Stomach smooth muscle (tissue), 2 donors: Measurements from ENCODE around the gene PAQR9.
A peak's percentile ranks its signal among the peaks of the same experiment; 100 is the strongest.

Experiments used
- H3K27ac ChIP-seq: one replicate; pipeline ENCODE4 v1.7.0; 2013; ENCODE audit warnings: mild to moderate bottlenecking, low read length, inconsistent platforms
- H3K27me3 ChIP-seq, 2 donors: one replicate each; pipeline ENCODE4 v1.7.0; 2013; ENCODE audit warnings: low read length in 2 of 2; ENCODE audit not compliant: insufficient read depth in 2 of 2, control insufficient read depth in 1 of 2
- H3K36me3 ChIP-seq, 2 donors: one replicate each; pipeline ENCODE4 v1.7.0; 2013; ENCODE audit warnings: low read length in 2 of 2; ENCODE audit not compliant: control insufficient read depth in 2 of 2, insufficient read depth in 2 of 2
- H3K4me1 ChIP-seq: one replicate; pipeline ENCODE4 v1.7.0; 2013; ENCODE audit warnings: low read length; ENCODE audit not compliant: control insufficient read depth, insufficient read depth
- H3K4me3 ChIP-seq, 2 donors: one replicate each; pipeline ENCODE4 v1.7.0; 2013; ENCODE audit warnings: low read length in 2 of 2
- H3K9ac ChIP-seq, 2 donors: one replicate each; pipeline ENCODE4 v1.7.0; 2013; ENCODE audit warnings: low read length in 2 of 2, mild to moderate bottlenecking in 1 of 2
- H3K9me3 ChIP-seq, 2 donors: one replicate each; pipeline ENCODE4 v1.7.0; 2013; ENCODE audit warnings: low read length in 2 of 2; ENCODE audit not compliant: control insufficient read depth in 2 of 2
- donor health status: healthy.
- donor health status: Pancreatic carcinoma.

Gene PAQR9

DNA sequence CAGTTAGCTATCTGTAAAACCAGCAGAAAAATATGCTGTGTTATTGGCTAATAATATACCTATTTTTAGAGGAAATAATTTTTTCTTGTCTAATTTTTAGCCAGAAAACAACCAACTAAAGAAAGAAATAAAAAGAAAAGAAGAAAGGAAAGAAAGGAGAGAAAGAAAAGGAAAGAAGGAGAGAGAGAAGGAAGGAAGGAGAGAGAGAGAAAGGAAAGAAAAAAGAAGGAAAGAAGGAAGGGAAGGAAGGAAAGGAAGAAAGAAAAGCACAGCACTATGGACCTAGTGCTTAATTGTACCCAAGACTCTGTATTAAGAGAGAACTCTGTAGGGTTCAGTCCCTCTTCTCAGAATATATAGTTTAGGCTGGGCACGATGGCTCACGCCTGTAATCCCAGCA, 3.3 kb upstream of the PAQR9 start:
- no peaks in the 10 kb centered on the region for H3K9me3 ChIP-seq
- no peak overlapping the region for H3K4me3 ChIP-seq
- H3K27me3 ChIP-seq = peaks cover 15 to 21% of the 10 kb centered on the region in 2 donors
- H3K4me1 ChIP-seq = peaks cover 9% of the 10 kb centered on the region
- no peak overlapping the region for H3K9ac ChIP-seq
- H3K36me3 ChIP-seq = no peaks in the 10 kb centered on the region
- no peak overlapping the region for H3K27ac ChIP-seq

DNA sequence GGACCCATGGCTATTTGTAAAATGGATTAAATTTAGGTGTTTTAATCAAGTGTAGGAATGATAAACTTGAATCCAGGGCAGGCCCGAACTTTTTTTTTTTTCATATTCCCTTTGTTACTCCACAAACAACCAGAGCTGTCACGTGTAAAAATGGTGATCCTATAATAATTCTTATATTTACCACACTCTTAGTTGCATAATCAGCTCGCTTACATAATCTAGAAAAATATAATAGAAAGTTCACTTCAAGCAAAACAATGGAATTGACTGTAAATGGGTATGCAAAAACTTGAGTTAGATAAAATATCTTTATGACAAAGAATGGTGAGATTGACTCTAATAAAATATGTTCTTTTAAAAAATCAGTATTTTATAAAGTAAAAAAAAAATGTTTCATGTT, 2.1 kb upstream of the PAQR9 start:
- H3K9ac ChIP-seq = no peak overlapping the region
- no peak overlapping the region for H3K27ac ChIP-seq
- H3K9me3 ChIP-seq = no peaks in the 10 kb centered on the region
- H3K4me3 ChIP-seq = no peak overlapping the region
- peaks cover 18 to 22% of the 10 kb centered on the region in 2 donors for H3K27me3 ChIP-seq
- H3K36me3 ChIP-seq = no peaks in the 10 kb centered on the region
- peaks cover 9% of the 10 kb centered on the region for H3K4me1 ChIP-seq

DNA sequence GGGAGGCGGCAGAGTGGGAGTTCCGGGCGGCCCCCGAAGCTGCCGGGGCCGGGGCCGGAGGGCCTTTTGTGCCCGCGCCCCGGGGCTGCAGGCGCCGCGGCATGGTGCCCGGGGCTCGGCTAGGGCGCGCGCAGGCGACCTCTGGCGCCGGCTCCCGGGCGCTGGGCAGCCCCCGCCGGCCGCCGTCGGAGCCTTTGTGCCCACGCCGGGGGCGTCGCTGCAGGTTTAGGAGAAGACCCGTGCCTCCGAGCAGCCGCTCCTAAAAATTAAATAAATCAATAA, 299 bp downstream of the PAQR9 start:
- Histone ChIP-seq H3K4me3 (peak overlapping the region in 1 of 2 donors; percentile 66), H3K27me3 (peaks cover 24 to 25% of the 10 kb centered on the region in 2 donors), H3K9ac (no peak overlapping the region), H3K36me3 (no peaks in the 10 kb centered on the region), H3K27ac (no peak overlapping the region), H3K9me3 (no peaks in the 10 kb centered on the region), H3K4me1 (peaks cover 9% of the 10 kb centered on the region)

DNA sequence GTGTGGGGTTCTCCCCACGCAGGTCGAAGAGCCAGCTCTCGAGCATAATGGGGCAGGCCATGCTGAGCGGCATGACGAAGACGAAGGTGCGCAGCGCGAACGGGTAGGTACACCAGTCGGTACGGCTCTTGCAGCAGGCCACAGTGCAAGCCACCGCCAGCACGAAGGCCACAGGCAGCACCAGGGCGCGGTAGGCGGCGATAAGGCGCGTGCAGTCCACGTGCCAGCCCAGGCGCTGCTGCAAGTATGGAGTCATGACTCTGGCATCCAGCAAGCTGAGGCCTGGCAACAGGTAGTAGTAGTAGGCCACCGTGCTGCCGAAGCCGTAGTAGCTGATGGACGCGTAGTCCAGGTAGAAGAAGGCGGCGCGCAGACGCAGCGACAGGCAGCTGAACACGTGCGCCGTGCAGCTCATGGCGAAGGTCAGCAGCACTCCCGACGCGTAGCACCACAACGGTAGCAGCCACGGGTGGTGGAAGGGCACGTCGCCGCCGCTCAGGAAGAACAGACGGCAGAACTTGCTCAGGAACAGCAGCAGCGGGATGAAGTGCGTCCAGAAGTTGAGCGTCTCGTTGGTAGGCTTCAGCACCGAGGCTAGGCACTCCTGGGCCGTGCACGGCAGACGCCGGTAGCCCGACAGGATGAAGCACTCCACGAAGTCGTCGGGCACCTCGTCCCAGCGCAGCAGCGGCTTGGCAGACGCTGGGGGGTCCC, 797 bp downstream of the PAQR9 start:
- Histone ChIP-seq H3K9me3 (no peaks in the 10 kb centered on the region), H3K27me3 (peaks cover 24 to 29% of the 10 kb centered on the region in 2 donors), H3K9ac (no peak overlapping the region), H3K36me3 (no peaks in the 10 kb centered on the region), H3K27ac (no peak overlapping the region), H3K4me1 (peaks cover 9% of the 10 kb centered on the region), H3K4me3 (peak overlapping the region in 1 of 2 donors; percentile 66)

DNA sequence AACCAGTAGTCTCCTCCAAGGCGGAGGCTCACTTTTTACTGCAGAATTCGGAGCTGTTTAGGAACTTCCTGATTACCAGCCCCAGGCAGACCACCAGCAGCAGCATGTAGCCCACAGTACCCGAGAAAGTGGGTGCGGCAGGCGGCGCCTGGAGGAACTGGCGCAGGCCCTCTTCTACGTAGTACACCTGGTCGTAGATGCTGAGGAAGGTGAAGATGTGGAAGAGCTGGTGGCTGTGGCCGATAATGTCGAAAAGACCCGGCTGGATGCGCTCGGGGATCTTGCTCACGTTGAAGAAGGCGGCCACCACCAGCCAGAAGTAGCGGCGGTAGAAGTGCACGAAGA, 1.3 kb downstream of the PAQR9 start:
- Histone ChIP-seq H3K4me1 (peaks cover 9% of the 10 kb centered on the region), H3K9ac (no peak overlapping the region), H3K36me3 (no peaks in the 10 kb centered on the region), H3K4me3 (no peak overlapping the region), H3K27ac (no peak overlapping the region), H3K9me3 (no peaks in the 10 kb centered on the region), H3K27me3 (peaks cover 24 to 30% of the 10 kb centered on the region in 2 donors)

DNA sequence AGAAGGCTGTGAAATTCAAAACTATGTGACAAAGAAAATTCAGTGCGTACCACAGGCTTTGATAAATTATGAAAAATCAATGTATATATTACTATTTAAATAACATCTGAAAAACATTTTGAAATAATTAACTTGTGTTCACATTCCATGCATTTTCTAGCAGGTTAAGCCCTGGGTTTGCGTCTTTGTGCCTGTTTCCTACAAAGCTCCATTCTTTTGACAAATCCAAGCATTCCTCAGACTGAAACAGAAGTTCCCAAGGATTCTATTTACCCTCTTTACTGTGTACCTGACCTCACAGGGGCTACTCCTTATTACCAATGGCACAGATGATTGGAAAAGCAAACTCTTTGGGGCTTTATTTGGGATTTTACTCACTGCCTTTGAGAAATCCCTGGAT, 1.9 kb downstream of the PAQR9 start:
- Histone ChIP-seq H3K9me3 (no peaks in the 10 kb centered on the region), H3K4me1 (peaks cover 9% of the 10 kb centered on the region), H3K27me3 (peaks cover 24 to 32% of the 10 kb centered on the region in 2 donors), H3K36me3 (no peaks in the 10 kb centered on the region), H3K27ac (no peak overlapping the region), H3K4me3 (no peak overlapping the region), H3K9ac (no peak overlapping the region)

DNA sequence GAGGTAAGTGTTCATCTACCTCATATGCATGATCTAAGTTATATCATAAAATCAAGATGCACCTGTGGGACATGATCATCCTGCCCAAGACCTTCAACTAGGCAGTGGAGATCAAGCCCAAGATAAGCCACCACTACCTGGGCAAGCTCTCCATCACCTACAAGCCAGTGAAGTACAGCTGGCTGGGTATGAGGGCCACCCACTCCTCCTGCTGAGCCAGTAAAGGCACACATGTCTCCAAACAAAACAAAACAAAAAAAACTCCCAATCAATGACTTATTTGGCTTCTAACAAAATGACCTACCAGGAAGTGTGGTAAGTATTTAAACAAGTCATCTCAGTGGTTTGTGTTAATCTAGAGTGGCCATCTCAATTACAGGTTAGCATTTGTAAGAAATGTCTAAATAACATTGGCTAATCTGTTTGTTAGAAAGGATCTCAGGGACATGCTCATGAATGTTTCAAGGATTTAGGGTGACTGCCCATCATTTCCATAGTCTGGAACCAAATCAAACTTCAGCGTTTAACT, 3.1 kb downstream of the PAQR9 start:
- H3K27me3 ChIP-seq = peaks cover 24 to 32% of the 10 kb centered on the region in 2 donors
- H3K4me3 ChIP-seq = no peak overlapping the region
- H3K27ac ChIP-seq = no peak overlapping the region

DNA sequence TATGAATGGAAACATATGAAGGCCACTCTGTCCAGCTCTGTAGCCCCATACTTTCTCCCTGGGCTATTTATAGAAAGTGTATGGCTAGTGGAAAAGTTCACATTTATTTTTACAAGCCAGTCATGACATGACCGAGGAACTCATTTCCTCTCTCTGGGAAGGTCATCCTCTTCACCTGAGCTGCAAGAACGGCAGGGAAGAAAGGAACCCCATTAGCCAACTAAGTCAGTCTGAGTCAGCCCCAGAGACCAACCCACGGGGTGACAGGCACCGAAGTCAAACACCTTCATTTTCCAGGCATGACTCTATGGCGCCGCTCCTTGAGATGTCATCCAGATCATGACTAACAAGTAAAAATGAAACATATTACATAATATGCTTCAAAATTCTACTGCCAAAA, 4.8 kb downstream of the PAQR9 start:
- peaks cover 21 to 25% of the 10 kb centered on the region in 2 donors for H3K27me3 ChIP-seq
- H3K27ac ChIP-seq = no peak overlapping the region
- no peaks in the 10 kb centered on the region for H3K9me3 ChIP-seq
- no peak overlapping the region for H3K9ac ChIP-seq
- H3K36me3 ChIP-seq = no peaks in the 10 kb centered on the region
- H3K4me1 ChIP-seq = peaks cover 5% of the 10 kb centered on the region
- no peak overlapping the region for H3K4me3 ChIP-seq

More for the DNA sequence above, 3.1 kb downstream of the PAQR9 start:
- Histone ChIP-seq H3K36me3 (no peaks in the 10 kb centered on the region), H3K4me1 (peaks cover 9% of the 10 kb centered on the region), H3K9ac (no peak overlapping the region), H3K9me3 (no peaks in the 10 kb centered on the region)

DNA sequence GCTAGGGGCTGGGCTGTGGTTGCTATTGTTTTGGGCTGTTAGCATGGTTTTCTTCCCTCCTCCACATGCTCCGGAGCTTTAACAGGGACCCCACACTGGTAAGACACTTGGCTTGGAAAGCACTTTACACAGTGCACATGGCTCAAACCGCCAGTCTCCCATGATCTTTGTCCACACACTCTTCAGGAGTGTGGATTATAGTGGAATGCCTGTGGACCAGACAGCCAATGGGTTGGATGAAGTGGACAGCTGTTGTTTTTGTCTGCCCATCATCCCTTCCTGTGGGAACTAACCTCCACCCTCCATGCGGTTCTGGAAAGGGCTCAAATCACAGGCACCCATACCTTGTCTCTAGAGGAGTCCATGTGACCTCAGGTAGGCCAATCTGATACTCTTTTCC, 10.0 kb downstream of the PAQR9 start:
- Histone ChIP-seq H3K9me3 (no peaks in the 10 kb centered on the region), H3K4me3 (no peak overlapping the region)

DNA sequence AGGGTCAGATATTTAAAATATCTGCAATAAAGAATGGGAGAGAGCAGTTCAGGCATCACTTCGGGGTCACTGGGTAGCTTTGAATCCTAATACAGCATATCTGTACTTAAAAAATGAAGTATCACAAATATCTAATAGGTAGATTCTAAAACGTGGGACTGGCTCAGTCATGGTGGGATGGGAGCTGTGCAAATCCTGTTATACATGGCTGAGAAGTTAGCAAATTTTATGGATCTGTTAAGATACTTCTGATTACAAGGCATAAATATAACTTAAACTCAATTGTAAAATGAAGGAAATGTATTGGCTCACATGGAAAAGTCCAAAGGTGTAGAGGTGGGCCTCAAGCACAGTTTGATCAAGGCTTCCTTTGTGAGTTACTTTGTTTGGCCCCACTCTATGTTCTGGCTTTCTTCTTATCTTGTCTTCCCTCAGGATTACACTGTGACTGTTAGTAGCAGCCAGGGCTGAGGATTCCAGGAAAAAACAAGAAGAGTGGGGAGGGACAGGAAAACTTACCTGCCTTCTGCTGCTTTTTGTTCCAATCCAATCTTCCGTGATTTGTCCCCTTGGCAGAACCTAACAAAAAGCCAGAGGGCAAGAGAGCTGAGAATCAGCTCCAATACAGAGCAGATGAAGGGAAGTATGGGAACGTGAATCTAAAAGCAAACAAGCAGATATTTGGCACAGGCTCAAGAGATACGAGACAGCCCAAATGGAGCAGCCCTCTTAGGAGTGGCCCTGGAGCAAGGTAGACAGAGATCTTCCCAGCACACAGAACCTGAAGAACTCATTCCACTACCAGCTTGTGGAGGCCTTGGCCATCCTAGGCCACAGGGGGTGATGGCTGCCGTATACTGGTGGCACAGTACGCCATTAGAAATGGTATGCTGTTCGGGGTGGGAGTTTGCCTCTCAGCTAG, 10.9 kb downstream of the PAQR9 start:
- H3K27me3 ChIP-seq = peaks cover 10 to 15% of the 10 kb centered on the region in 2 donors
- no peak overlapping the region for H3K27ac ChIP-seq
- H3K36me3 ChIP-seq = no peaks in the 10 kb centered on the region
- H3K4me1 ChIP-seq = no peaks in the 10 kb centered on the region
- H3K9me3 ChIP-seq = no peaks in the 10 kb centered on the region
- H3K9ac ChIP-seq = no peak overlapping the region
- no peak overlapping the region for H3K4me3 ChIP-seq

More for the DNA sequence above, 10.0 kb downstream of the PAQR9 start:
- Histone ChIP-seq H3K9ac (no peak overlapping the region), H3K27ac (no peak overlapping the region), H3K4me1 (no peaks in the 10 kb centered on the region), H3K36me3 (no peaks in the 10 kb centered on the region), H3K27me3 (peaks cover 3 to 13% of the 10 kb centered on the region in 2 donors)

DNA sequence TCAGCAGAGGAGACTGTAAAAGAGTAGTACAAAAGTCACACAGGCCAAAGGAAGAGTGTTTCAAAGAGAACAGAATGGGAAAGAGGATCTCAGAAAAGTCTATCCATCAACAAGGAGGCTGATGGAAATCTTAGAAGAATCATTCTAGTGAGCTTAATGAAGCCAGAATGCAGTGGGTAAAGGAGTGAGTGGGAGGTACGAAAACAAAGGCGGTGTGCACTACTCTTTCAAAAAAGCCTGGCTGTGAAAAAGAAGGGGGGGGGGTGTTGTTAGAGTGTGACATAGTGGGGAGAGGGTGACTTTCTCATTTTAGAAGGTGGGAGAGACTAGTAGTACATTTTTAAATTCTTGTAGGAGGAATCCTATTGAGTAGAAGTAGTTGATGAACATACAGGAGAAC, 11.7 kb downstream of the PAQR9 start:
- H3K4me3 ChIP-seq = no peak overlapping the region
- no peak overlapping the region for H3K9ac ChIP-seq
- no peaks in the 10 kb centered on the region for H3K36me3 ChIP-seq
- H3K27ac ChIP-seq = no peak overlapping the region
- H3K27me3 ChIP-seq = peaks cover 14 to 18% of the 10 kb centered on the region in 2 donors
- no peaks in the 10 kb centered on the region for H3K9me3 ChIP-seq
- no peaks in the 10 kb centered on the region for H3K4me1 ChIP-seq
